Inflammatory macrophage treated with lipopolysaccharide for 1 hour (primary cell): ENCODE data around the gene DCX.
A peak's percentile ranks its signal among the peaks of the same experiment; 100 is the strongest.
"Not testable (repeated sequence)": the region's sequence is repeated elsewhere in the genome, so short reads cannot be mapped to it uniquely, and the experiment has no call there.

Source experiments
- DNase-seq, 2 donors: peaks; one replicate each; pipeline ENCODE4 v3.0.0-alpha.2; 2020 to 2022

Gene DCX

DNA sequence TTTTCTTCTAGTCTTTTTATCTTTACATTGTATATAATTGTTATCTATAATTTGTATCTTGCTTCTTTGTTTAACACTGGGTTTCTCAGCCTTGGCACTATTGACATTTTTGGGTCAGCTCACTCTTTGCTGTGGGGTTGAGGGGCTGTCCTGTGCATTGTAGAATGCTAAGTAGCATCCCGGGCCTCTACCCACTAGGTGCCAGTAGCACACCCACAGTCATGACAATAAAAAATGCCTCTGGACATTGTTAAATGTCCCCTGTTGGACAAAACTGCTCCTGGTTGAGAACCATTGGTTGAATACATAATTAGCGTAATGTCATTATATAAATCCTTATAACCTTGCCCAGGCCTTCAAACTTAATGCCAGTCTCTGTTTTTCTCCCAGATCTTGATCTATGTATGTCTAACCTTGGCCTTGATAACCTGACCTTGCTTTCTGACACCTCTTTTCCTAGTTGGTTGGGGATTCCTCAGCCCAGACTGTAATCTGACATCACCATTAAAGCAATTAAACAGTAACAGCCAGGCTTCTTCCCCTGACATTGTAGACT, 46.1 kb downstream of the DCX start:
- DNase-seq, result no peak

- DNase-seq, result no peak
Observed at GRCh38 chrX:111363741-111364140, 48.3 kb downstream of the DCX start.

DNA sequence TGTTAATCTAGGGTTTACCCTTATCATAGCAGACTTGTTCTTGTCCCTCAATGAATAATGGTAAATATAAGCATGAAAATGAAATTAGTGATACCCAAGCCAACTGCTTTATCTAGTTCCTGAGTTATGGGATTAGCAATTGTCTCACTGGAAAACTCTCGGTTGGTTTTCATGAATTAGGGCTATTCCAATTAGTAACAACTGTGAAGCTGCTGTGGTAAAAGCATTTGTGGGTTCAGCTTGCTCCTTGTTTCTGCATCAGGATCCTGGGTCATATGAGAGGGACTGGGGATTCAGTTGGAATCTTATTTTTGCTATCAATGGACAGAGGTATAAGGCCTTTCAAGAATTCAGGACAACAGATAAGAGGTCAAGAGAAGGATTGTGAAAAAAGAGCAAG, 50.2 kb downstream of the DCX start:
- no peak for DNase-seq

DNA sequence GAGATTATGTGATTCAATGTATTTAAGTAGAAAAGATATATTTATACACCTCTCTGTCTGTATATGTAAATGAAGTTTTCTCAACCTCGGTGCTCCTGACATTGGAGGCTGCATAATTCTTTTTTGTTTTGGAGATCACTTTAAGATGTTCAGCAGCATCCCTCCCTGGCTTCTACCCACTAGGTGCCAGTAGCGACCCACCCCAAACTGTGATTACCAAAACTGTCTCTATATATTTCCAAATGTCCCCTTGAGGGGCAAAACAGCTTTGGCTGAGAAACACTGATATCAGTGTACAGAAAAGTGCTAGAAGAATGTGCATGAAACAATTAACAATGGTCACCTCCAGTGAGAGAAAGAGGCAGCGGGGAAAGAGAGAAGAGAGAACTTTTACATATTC, 51.2 kb downstream of the DCX start:
- no peak for DNase-seq

DNA sequence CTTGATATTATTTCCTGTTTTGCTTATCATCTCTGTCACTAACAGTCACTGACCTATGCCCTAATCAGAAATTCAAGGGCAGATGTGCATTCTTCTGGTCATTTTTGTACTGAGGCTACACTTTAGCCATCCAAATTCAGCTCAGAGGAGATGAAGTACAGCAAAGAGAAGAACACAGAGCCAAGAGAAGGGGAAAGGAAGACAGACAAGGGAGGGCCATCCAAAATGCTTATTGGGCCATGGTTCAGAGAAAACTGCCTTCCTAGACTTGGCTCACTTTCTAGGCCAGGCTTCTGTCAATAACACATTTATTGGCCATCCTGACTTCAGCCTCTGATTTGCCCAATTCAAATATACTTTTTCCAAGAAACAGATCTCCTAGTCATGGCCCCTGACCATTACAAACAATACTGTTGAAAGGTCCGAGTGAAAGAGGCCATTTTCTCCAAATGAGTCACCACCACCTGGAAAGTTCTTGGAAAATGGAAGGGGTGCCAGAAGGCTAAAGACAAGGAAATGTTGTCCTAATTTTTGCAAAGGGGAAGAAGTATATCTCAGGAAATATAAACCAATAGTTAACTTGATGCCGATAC, 56.4 kb downstream of the DCX start:
- DNase-seq, result no peak

GRCh38 chrX:111354496-111354895, 57.5 kb downstream of the DCX start:
- DNase-seq, result no peak

- DNase-seq, result no peak
Observed at GRCh38 chrX:111353793-111354192, 58.2 kb downstream of the DCX start.

GRCh38 chrX:111352424-111352823, 59.6 kb downstream of the DCX start:
- DNase-seq, result no peak

DNA sequence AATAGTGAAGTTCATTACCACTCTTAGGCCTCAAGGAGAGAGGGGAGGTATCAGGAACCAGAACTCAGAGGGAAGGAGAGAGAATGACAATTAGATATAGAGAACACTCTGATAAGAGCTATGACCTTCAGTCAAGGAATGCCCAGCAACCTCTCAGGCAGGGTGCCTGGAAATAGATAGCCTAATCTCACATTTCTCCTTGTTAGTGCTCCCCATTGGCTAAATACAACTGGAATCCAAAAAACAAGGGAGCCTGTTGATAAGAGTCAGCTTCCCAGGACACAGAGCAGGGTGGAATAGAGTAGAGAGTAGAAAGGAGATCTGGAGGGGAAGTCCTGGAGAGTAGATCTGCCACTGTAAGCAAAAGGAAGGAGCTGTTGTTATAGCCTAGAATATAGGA, 62.1 kb downstream of the DCX start:
- no peak for DNase-seq

DNA sequence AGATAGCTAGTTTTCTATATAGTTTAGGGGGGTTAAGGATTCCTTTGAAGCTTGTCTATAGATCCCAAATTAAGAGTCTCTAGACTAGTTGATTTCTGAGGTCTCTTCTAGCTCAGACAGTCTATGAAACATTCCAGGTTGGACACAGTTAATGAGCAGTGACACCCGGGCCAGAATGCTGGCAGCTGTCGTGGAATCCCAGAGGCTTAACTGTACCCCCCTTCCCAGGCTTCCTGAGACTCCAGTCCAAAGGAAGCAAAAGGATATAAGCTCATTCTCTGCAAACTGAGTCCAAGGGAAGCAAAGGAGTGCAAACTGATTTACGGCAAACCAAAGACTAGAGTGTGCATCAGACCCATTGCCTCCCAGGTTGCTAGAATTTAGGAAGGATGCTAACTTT, 62.9 kb downstream of the DCX start:
- DNase-seq, result no peak

GRCh38 chrX:111348429-111348828, 63.6 kb downstream of the DCX start:
- no peak for DNase-seq

GRCh38 chrX:111346150-111346549, 65.8 kb downstream of the DCX start:
- DNase-seq, result not testable (repeated sequence)

DNA sequence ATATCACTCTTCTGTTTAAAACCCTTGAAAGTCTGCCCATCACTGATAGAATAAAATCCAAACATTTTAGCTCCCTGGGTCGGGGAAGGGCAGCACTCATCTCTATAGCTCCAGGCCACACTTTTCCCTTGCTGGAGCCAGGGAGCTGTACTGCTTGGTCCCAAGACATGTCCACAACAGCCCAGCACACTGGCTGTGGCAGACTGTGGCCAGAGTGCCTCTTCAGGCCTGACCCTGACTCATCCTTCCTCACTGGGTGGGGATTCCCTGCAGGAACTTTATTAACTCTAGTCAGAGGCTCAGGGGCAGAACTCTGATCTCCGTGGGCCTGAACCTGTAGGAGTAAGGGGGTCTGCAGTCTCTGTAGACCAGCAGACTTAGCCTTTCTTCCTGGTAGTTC, 71.9 kb downstream of the DCX start:
- peak in 1 of 2 donors; percentile 1 for DNase-seq

DNA sequence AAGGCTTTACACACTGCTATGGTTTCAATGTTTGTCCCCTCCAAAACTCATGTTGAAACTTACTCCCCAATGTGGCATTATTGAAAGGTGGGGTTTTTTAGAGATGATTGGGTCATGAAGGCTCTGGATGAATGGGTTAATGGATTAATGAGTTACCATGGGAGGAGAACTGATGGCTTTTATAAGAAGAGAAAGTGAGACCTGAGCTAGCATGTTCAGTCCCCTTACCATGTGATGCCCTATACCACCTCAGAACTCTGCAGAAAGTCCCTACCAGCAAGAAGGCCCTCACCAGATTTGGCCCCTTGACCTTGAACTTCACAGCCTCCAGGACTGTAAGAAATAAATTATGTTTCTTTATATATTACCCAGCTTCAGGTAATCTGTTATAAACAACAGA, 72.8 kb downstream of the DCX start:
- DNase-seq, result no peak

GRCh38 chrX:111338095-111338698, 73.8 kb downstream of the DCX start:
- no peak for DNase-seq

DNA sequence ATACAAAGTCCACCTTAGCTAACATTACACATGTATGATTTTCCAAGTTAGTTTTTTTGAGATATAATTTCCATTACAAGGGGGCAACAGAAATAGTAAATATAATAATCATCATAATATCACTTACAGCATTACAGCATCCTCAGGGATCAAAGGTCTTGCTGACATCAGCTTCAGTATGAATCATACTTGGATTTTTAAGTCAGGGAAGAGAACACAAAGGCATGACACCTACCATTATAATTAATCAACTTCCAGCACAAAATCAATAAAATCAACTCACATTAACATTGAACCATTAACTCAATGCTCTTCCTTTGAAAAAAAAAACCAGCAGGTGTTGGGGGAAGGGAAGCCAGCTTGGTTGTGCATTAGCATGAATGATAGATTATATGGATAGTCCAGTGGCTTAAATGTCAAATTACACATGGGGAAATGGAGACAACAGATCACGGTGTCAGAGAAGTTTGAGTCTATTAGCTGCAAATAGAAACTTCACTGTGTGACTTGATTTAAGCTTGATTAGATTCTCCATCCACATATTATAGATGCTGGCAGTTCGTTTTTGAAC, 74.8 kb downstream of the DCX start:
- no peak for DNase-seq

DNA sequence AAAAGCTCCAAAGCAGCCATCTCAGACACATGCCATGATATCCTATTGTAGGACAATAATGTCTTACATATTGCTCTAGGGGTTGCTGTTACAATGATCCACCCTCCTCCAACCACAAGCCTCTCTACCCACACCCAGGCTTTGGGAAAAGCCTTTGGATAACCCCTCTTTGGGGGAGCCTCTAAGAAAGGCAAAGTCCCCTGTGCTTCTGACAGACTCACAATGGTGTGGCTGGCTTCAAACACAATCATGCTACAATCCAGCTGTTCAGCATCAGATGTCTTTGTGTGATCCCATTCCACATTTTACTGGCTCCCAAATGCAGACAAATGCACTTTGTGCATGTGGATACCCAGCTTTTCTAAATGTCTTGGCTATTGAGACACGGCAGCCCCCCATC, 75.9 kb downstream of the DCX start:
- DNase-seq, result no peak

- no peak for DNase-seq
Observed at GRCh38 chrX:111329370-111329769, 82.6 kb downstream of the DCX start.

DNA sequence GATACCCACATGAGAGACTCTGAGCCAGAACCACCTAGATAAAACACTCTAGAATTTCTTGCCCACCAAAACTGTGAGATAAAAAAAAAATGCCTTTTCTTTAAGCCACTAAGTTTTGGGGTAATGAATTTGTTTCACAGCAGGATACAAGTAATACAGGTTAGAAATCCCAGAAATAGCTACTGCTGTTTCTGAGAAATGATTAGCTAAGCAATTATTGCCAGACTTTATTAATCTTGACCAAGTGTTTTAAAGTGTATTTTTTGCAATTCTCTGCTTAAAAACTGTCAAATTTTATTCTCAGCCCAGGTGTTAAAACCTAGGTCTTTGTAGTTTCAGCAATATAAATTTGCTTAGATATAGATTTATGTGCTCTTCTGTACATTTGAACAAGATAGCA, 83.1 kb downstream of the DCX start:
- no peak for DNase-seq

DNA sequence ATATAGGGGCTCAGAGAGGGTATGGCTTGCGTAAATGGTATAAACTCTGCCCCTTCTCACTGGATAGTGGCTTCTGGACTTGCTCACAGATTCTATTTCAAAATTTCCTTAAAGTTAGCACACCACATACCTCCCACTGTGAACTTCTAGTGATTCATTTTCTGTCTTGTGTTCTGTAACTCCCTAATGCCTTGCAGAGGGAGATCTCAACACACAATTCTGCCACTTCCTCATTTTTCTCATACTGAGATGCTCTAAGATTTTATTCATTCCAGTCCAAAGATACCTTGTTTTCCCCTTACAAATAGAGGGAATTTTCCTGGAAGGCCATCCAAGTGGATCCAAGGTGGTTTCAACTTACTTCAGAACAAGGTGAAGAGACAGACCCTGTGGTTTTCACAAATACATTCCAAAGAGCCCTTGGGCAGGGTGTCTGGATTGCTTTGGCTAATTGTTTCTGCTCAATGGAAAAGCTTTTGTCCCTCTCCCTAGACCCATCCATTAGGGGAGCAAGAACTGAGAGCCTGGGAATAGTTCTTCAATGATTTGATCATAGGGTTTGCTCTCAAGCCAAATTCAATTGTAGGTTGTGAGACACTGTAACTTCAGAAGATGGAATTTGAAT, 89.6 kb downstream of the DCX start:
- DNase-seq, result no peak

DNA sequence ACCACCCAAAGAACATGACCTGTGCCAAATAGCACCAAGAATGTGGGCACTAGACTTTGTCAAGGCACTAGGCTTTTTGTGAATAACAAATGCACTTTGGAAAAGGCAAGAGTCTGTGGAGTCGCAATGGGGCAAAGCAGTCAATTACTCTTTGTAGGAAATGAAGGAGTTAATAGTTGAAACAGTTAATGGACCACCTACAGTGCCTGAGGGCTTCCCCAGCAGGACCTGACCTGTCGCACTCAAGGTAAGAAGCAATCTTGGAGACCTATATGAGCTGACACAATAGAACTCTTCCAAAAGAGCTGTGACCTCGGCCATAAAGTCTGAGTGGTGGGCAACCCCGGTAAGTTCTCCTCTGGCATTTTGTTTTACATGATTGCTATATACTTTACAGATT, 92.5 kb downstream of the DCX start:
- DNase-seq, result no peak

- no peak for DNase-seq
Observed at GRCh38 chrX:111318901-111319300, 93.1 kb downstream of the DCX start.

GRCh38 chrX:111309083-111309482, 102.9 kb downstream of the DCX start:
- DNase-seq, result no peak

DNA sequence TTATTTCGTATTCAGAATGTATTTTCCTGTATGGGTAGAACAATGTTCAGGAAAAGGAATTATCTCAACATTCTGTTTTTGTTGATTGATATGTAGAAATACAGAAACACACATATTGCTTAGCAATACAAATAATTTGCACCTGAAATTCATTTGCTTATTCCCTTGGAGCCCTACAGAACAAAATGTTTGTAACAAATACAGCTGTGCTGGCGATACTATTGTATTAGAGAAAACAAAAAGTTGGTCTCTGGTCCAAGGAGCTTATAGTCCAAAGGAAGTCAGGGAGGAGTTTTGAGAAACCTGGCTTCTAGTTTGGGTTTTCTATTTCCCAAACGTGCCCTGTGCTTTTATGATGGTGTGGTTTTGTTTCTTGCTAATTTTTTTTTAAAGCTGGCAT, 104.0 kb downstream of the DCX start:
- no peak for DNase-seq
